HepG2 (cell line): Measurements from ENCODE around the gene NR4A2. TPM values are rescaled to one million over a fixed set of nuclear protein-coding genes. Genes with fewer than 3 reads are reported as not detected.

Source experiments
- ARNT2 ChIP-seq: sonication (generic); formaldehyde crosslinking; IDR thresholded peaks from 2 replicates; pipeline ENCODE4 v1.8.0; 2022; ENCODE audit warnings: mild to moderate bottlenecking, low read depth, missing genetic modification reagents, moderate library complexity
- CHD2 ChIP-seq: IDR thresholded peaks from 2 replicates; pipeline ENCODE4 v1.6.1; 2011; ENCODE audit warnings: low read depth, low read length, improper control_type of control experiment
- GABPB1 ChIP-seq: IDR thresholded peaks from 2 replicates; pipeline ENCODE4 v1.6.1; 2016; ENCODE audit warnings: mild to moderate bottlenecking, missing genetic modification reagents, moderate library complexity, missing compliant biosample characterization
- HNRNPK ChIP-seq: fragments of 200-400 bp; formaldehyde crosslinking; IDR thresholded peaks from 2 replicates; pipeline ENCODE4 v1.6.1; 2018; ENCODE audit warnings: low read length, low read depth, moderate library complexity, mild to moderate bottlenecking; ENCODE audit not compliant: poor library complexity, severe bottlenecking
- POGK ChIP-seq: sonication (generic); formaldehyde crosslinking; conservative IDR thresholded peaks from 2 replicates; pipeline ENCODE4 v1.8.0; 2022; ENCODE audit warnings: mild to moderate bottlenecking, moderate library complexity, missing genetic modification reagents
- POLR2G ChIP-seq: fragments of 200-400 bp; formaldehyde crosslinking; IDR thresholded peaks from 2 replicates; pipeline ENCODE4 v1.6.1; 2018; ENCODE audit warnings: mild to moderate bottlenecking, low read depth, low read length, moderate library complexity
- SATB2 ChIP-seq: sonication (generic); formaldehyde crosslinking; IDR thresholded peaks from 2 replicates; pipeline ENCODE4 v1.5.0; 2020; ENCODE audit warnings: missing genetic modification reagents
- SCMH1 ChIP-seq: sonication (generic); formaldehyde crosslinking; IDR thresholded peaks from 2 replicates; pipeline ENCODE4 v1.9.0; 2021; ENCODE audit warnings: missing genetic modification reagents, mild to moderate bottlenecking, borderline replicate concordance
- SUZ12 ChIP-seq: fragments of 150-350 bp; IDR thresholded peaks from 2 replicates; pipeline ENCODE4 v1.6.1; 2014; ENCODE audit warnings: low read depth, low read length
- UBTF ChIP-seq: sonication (generic); formaldehyde crosslinking; IDR thresholded peaks from 2 replicates; pipeline ENCODE4 v1.4.0; 2020; ENCODE audit warnings: mild to moderate bottlenecking, missing genetic modification reagents
- ZBTB37 ChIP-seq: sonication (generic); formaldehyde crosslinking; IDR thresholded peaks from 2 replicates; pipeline ENCODE4 v1.4.0; 2020; ENCODE audit warnings: mild to moderate bottlenecking, missing genetic modification reagents
- ZNF629 ChIP-seq: sonication (generic); formaldehyde crosslinking; conservative IDR thresholded peaks from 2 replicates; pipeline ENCODE4 v1.5.0; 2020; ENCODE audit warnings: missing genetic modification reagents
- ZNF687 ChIP-seq: sonication (generic); formaldehyde crosslinking; IDR thresholded peaks from 2 replicates; pipeline ENCODE4 v1.5.1; 2020; ENCODE audit warnings: mild to moderate bottlenecking, missing genetic modification reagents, moderate library complexity
- ZNF800 ChIP-seq: sonication (generic); formaldehyde crosslinking; IDR thresholded peaks from 2 replicates; pipeline ENCODE4 v1.4.0; 2020; ENCODE audit warnings: missing genetic modification reagents
- polyA plus RNA-seq, 8 experiments: library from polyadenylated mRNA; depleted of rRNA in 3 of 8; stranded (reverse) in 7 of 8; unstranded in 1 of 8; fragments of >200 nt; fragmentation: Illumina TruSeq in 4 of 8; extraction: Trizol in 4 of 8; gene quantifications; 2 replicates each; pipeline versions ENCODE4 v1.2.1 to v1.2.3, GENCODE V29; 2011 to 2016; ENCODE audit warnings: low read depth in 4 of 8, missing spikeins in 1 of 8, mixed read lengths in 1 of 8; ENCODE audit not compliant: insufficient read depth in 1 of 8
- total RNA-seq, 5 experiments: library from RNA; depleted of rRNA; stranded (reverse); fragments of >200 nt; fragmentation: Illumina TruSeq; extraction: Trizol; gene quantifications; 2 replicates each; pipeline ENCODE4 v1.2.3, GENCODE V29; 2016; ENCODE audit warnings: low read depth in 1 of 5
- TF ChIP-seq, protein P1 (sequence below): sonication (generic); formaldehyde crosslinking; IDR thresholded peaks from 2 replicates; pipeline ENCODE4 v1.4.0; 2020; ENCODE audit warnings: missing genetic modification reagents

NR4A2 gene
- total and polyA plus RNA-seq, 2 of the 13 experiments (the other 11 are each of a cell fraction or from before 2014, with no cell fraction given) = not detected

GRCh38 chr2:156333951-156334495, 1.5 kb upstream of the NR4A2 start (continued):
- TF ChIP-seq ZNF687 (CRISPR knock-in tag) = peak; percentile 49; the same call in 1 of the 2 replicates
- no peak for TF ChIP-seq SATB2
- peak; percentile 23; the same call in 1 of the 2 replicates for TF ChIP-seq ARNT2 (CRISPR knock-in tag)
- TF ChIP-seq SUZ12 = no peak
- 0 out of 2 replicates have a peak, but pooled peaks have one; percentile 23 for TF ChIP-seq ZBTB37 (CRISPR knock-in tag)
- TF ChIP-seq SCMH1 (CRISPR knock-in tag) = no peak
- peak; percentile 49; the same call in 1 of the 2 replicates for TF ChIP-seq ZNF800 (CRISPR knock-in tag)
- 0 out of 2 replicates have a peak, but pooled peaks have one; percentile 30 for TF ChIP-seq POGK
- no peak for TF ChIP-seq POLR2G
- TF ChIP-seq UBTF (CRISPR knock-in tag) = peak; percentile 60; the same call in 1 of the 2 replicates
- no peak for TF ChIP-seq CHD2
- TF ChIP-seq ZNF629 = no peak
- TF ChIP-seq HNRNPK = peak; percentile 77
- TF ChIP-seq, protein P1, sequence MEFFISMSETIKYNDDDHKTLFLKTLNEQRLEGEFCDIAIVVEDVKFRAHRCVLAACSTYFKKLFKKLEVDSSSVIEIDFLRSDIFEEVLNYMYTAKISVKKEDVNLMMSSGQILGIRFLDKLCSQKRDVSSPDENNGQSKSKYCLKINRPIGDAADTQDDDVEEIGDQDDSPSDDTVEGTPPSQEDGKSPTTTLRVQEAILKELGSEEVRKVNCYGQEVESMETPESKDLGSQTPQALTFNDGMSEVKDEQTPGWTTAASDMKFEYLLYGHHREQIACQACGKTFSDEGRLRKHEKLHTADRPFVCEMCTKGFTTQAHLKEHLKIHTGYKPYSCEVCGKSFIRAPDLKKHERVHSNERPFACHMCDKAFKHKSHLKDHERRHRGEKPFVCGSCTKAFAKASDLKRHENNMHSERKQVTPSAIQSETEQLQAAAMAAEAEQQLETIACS (CRISPR knock-in tag) = no peak
- peak; percentile 39; the same call in 1 of the 2 replicates for TF ChIP-seq GABPB1 (CRISPR knock-in tag)
